H1 (cell line): ENCODE measurements around the gene ATP9B. TPM values are rescaled to one million over a fixed set of nuclear protein-coding genes. Genes with fewer than 3 reads are reported as not detected.

ENCODE experiments used
- CTCF ChIA-PET: fragments of 300-600 bp; sonication (Branson Sonifier 250); formaldehyde crosslinking; loops from one replicate; lab custom pipeline; 2021; ENCODE audit not compliant: partially characterized antibody; lab: Charles Lee
- POLR2A ChIA-PET: fragments of 300-600 bp; sonication (Branson Sonifier 250); formaldehyde crosslinking; loops from one replicate; lab custom pipeline; 2021; ENCODE audit warnings: inconsistent platforms; ENCODE audit not compliant: partially characterized antibody; lab: Charles Lee
- DNase-seq, 2 experiments: peaks; one replicate each; pipeline versions ENCODE4 v3.0.0 to v3.0.0-alpha.2; 2010 to 2022; ENCODE audit warnings: low spot score in 2 of 2, low read depth in 1 of 2, mixed read lengths in 1 of 2
- FAIRE-seq: peaks from 2 replicates; lab custom pipeline; 2011; peaks lifted over from hg19 to GRCh38; lab: Jason Lieb, UNC
- H2AFZ ChIP-seq: 2 replicates; pipeline ENCODE4 v1.8.1; 2012; ENCODE audit warnings: low read length, inconsistent platforms
- H2AK5ac ChIP-seq: 2 replicates; pipeline ENCODE4 v1.6.1; 2013; ENCODE audit warnings: low read depth, low read length
- H2BK120ac ChIP-seq: replicated peaks from 2 replicates; pipeline ENCODE3; 2013; ENCODE audit warnings: low read depth, low read length, inconsistent platforms
- H2BK12ac ChIP-seq: 2 replicates; pipeline ENCODE4 v1.6.1; 2013; ENCODE audit warnings: low read depth, low read length
- H2BK15ac ChIP-seq: 2 replicates; pipeline ENCODE4 v1.6.1; 2013; ENCODE audit warnings: low read length
- H2BK20ac ChIP-seq: 2 replicates; pipeline ENCODE4 v1.6.1; 2013; ENCODE audit warnings: low read length
- H2BK5ac ChIP-seq: 2 replicates; pipeline ENCODE4 v1.6.1; 2013; ENCODE audit warnings: low read depth, low read length
- H3K14ac ChIP-seq: 2 replicates; pipeline ENCODE4 v1.6.1; 2013; ENCODE audit warnings: inconsistent platforms; ENCODE audit not compliant: insufficient read length
- H3K18ac ChIP-seq: 2 replicates; pipeline ENCODE4 v1.6.1; 2013; ENCODE audit warnings: low read length; ENCODE audit errors: extremely low read depth
- H3K23ac ChIP-seq: 2 replicates; pipeline ENCODE4 v1.6.1; 2013; ENCODE audit warnings: inconsistent platforms; ENCODE audit not compliant: insufficient read length
- H3K23me2 ChIP-seq: 2 replicates; pipeline ENCODE4 v1.6.1; 2013; ENCODE audit warnings: low read depth, low read length
- H3K27ac ChIP-seq: 2 replicates; pipeline ENCODE4 v1.6.1; 2011; ENCODE audit warnings: low read depth, low read length, inconsistent platforms
- H3K27me3 ChIP-seq, 4 experiments: replicated peaks in 1 of 4; 1 replicate in 1 of 4; 2 replicates in 3 of 4; pipeline versions ENCODE4 v1.6.1 to v1.8.1; 2011 to 2013; ENCODE audit warnings: low read length in 3 of 4, mild to moderate bottlenecking in 3 of 4, inconsistent platforms in 2 of 4, mixed read lengths in 2 of 4, moderate library complexity in 1 of 4; ENCODE audit not compliant: control insufficient read depth in 3 of 4, insufficient read depth in 3 of 4; ENCODE audit errors: extremely low read depth in 1 of 4
- H3K36me3 ChIP-seq, 4 experiments: 2 replicates each; pipeline versions ENCODE4 v1.6.1 to v1.8.1; 2011 to 2013; ENCODE audit warnings: mild to moderate bottlenecking in 4 of 4, low read length in 3 of 4, moderate library complexity in 2 of 4, control low read depth in 1 of 4, inconsistent platforms in 1 of 4; ENCODE audit not compliant: insufficient read depth in 4 of 4, control insufficient read depth in 2 of 4
- H3K4ac ChIP-seq: replicated peaks from 2 replicates; pipeline ENCODE3; 2013; ENCODE audit warnings: low read length, low read depth, mixed read lengths, inconsistent platforms; ENCODE audit not compliant: insufficient read length
- H3K4me1 ChIP-seq, 4 experiments: replicated peaks in 1 of 4; 1 replicate in 1 of 4; 2 replicates in 3 of 4; pipeline versions ENCODE4 v1.6.1 to v1.8.1; 2011 to 2013; ENCODE audit warnings: low read length in 3 of 4, inconsistent platforms in 2 of 4, mixed read lengths in 1 of 4; ENCODE audit not compliant: insufficient read depth in 4 of 4, control insufficient read depth in 3 of 4
- H3K4me2 ChIP-seq, 2 experiments: 2 replicates each; pipeline versions ENCODE4 v1.6.1 to v1.8.1; 2011 to 2013; ENCODE audit warnings: low read depth in 2 of 2, low read length in 2 of 2, control low read depth in 1 of 2, inconsistent platforms in 1 of 2, mild to moderate bottlenecking in 1 of 2; ENCODE audit not compliant: insufficient read depth in 1 of 2
- H3K4me3 ChIP-seq, 4 experiments: fragments of 200-600, 300-600 bp in 1 of 4; sonication (generic), shearing (Covaris generic), sonication (Bioruptor Twin) in 1 of 4; 2 replicates each; pipeline versions ENCODE4 v1.5.1 to v1.8.1; 2011 to 2016; ENCODE audit warnings: low read length in 4 of 4, low read depth in 3 of 4, control low read depth in 2 of 4, inconsistent platforms in 2 of 4, mild to moderate bottlenecking in 2 of 4, mixed read lengths in 1 of 4, moderate library complexity in 1 of 4; ENCODE audit not compliant: insufficient read depth in 2 of 4; ENCODE audit errors: extremely low read depth in 1 of 4
- H3K56ac ChIP-seq: replicated peaks from 2 replicates; pipeline ENCODE3; 2013; ENCODE audit warnings: low read depth, mild to moderate bottlenecking, mixed read lengths, low read length, inconsistent platforms; ENCODE audit not compliant: insufficient read length
- H3K79me1 ChIP-seq: 2 replicates; pipeline ENCODE4 v1.6.1; 2013; ENCODE audit warnings: low read depth, low read length, control low read depth
- H3K79me2 ChIP-seq, 2 experiments: 2 replicates each; pipeline versions ENCODE4 v1.6.1 to v1.8.1; 2012 to 2013; ENCODE audit warnings: low read length in 2 of 2, mild to moderate bottlenecking in 2 of 2, inconsistent platforms in 1 of 2; ENCODE audit not compliant: insufficient read depth in 2 of 2, control insufficient read depth in 1 of 2
- H3K9ac ChIP-seq, 4 experiments: replicated peaks in 1 of 4; 1 replicate in 1 of 4; 2 replicates in 3 of 4; pipeline versions ENCODE4 v1.6.1 to v1.8.1; 2011 to 2013; ENCODE audit warnings: low read depth in 3 of 4, low read length in 3 of 4, control low read depth in 2 of 4, mild to moderate bottlenecking in 2 of 4, moderate library complexity in 2 of 4, inconsistent platforms in 1 of 4; ENCODE audit errors: extremely low read depth in 1 of 4
- H3K9me3 ChIP-seq, 2 experiments: 2 replicates each; pipeline versions ENCODE4 v1.6.1 to v1.8.1; 2012 to 2013; ENCODE audit warnings: mild to moderate bottlenecking in 2 of 2, moderate library complexity in 2 of 2, control low read depth in 1 of 2, inconsistent platforms in 1 of 2, low read depth in 1 of 2, low read length in 1 of 2, mixed read lengths in 1 of 2; ENCODE audit not compliant: insufficient read depth in 2 of 2
- H4K20me1 ChIP-seq, 2 experiments: replicated peaks in 1 of 2; 2 replicates each; pipeline versions ENCODE3 to v1.8.1; 2011 to 2013; ENCODE audit warnings: inconsistent platforms in 2 of 2, low read length in 2 of 2, mild to moderate bottlenecking in 1 of 2; ENCODE audit not compliant: insufficient read depth in 2 of 2, control insufficient read depth in 1 of 2
- H4K5ac ChIP-seq: 2 replicates; pipeline ENCODE4 v1.6.1; 2013; ENCODE audit warnings: low read length, low read depth, mixed read lengths, inconsistent platforms; ENCODE audit not compliant: insufficient read length
- H4K8ac ChIP-seq: 2 replicates; pipeline ENCODE4 v1.8.0; 2013; ENCODE audit warnings: mild to moderate bottlenecking, moderate library complexity, low read length, inconsistent platforms; ENCODE audit not compliant: insufficient read depth; ENCODE audit errors: extremely low read depth
- H4K91ac ChIP-seq: replicated peaks from 2 replicates; pipeline ENCODE3; 2013; ENCODE audit warnings: low read length, mixed read lengths, inconsistent platforms; ENCODE audit not compliant: insufficient read length
- ATF3 ChIP-seq: IDR thresholded peaks from 2 replicates; pipeline ENCODE4 v1.6.1; 2011; ENCODE audit warnings: low read depth, mild to moderate bottlenecking, low read length; ENCODE audit not compliant: insufficient read depth
- CTCF ChIP-seq, 3 experiments: IDR thresholded peaks; 1 replicate in 2 of 3; 2 replicates in 1 of 3; pipeline versions ENCODE4 v1.5.1 to v1.6.1; 2011; ENCODE audit warnings: low read length in 3 of 3, mild to moderate bottlenecking in 3 of 3, inconsistent platforms in 2 of 3, low read depth in 1 of 3, moderate library complexity in 1 of 3; ENCODE audit not compliant: insufficient read depth in 1 of 3; ENCODE audit errors: control extremely low read depth in 1 of 3
- EP300 ChIP-seq, 2 experiments: IDR thresholded peaks; 1 replicate in 1 of 2; 2 replicates in 1 of 2; pipeline ENCODE4 v1.6.1; 2011 to 2012; ENCODE audit warnings: low read depth in 2 of 2, low read length in 2 of 2, mild to moderate bottlenecking in 2 of 2, borderline replicate concordance in 1 of 2, inconsistent platforms in 1 of 2, moderate library complexity in 1 of 2
- GABPA ChIP-seq: IDR thresholded peaks from 2 replicates; pipeline ENCODE4 v1.6.1; 2011; ENCODE audit warnings: mild to moderate bottlenecking, low read length, moderate library complexity, borderline replicate concordance; ENCODE audit not compliant: insufficient read depth
- NRF1 ChIP-seq: IDR thresholded peaks from 2 replicates; pipeline ENCODE4 v1.6.1; 2011; ENCODE audit warnings: mild to moderate bottlenecking, low read depth, low read length, improper control_type of control experiment
- POU5F1 ChIP-seq: IDR thresholded peaks from 2 replicates; pipeline ENCODE4 v1.6.1; 2011; ENCODE audit warnings: low read depth, mild to moderate bottlenecking, low read length, moderate library complexity
- RNF2 ChIP-seq: fragments of 200-900, 300-1000 bp; sonication (generic); IDR thresholded peaks from 2 replicates; pipeline ENCODE4 v1.7.1; 2016; ENCODE audit warnings: borderline replicate concordance, low read depth, mild to moderate bottlenecking, antibody characterized with exemption, low read length; ENCODE audit not compliant: poor library complexity, severe bottlenecking; ENCODE audit errors: missing control alignments
- SP1 ChIP-seq: IDR thresholded peaks from 2 replicates; pipeline ENCODE4 v1.6.1; 2011; ENCODE audit warnings: low read depth, low read length
- TCF12 ChIP-seq: IDR thresholded peaks from 2 replicates; pipeline ENCODE4 v1.6.1; 2011; ENCODE audit warnings: low read depth, mild to moderate bottlenecking, low read length
- whole genome bisulfite sequencing, 2 experiments: shearing (Covaris generic) in 1 of 2; methylation state at CpG; one replicate each; pipeline versions ENCODE4 v1.1.6 to v1.1.7; 2013 to 2015; ENCODE audit warnings: low lambda C conversion rate in 2 of 2, mixed read lengths in 2 of 2, inconsistent platforms in 1 of 2, low coverage in 1 of 2, missing lambda C conversion rate in 1 of 2; ENCODE audit not compliant: insufficient replicate concordance in 2 of 2, insufficient coverage in 1 of 2, insufficient read length in 1 of 2; ENCODE audit errors: extremely low coverage in 1 of 2, missing lambda C conversion rate in 1 of 2; 5-methylcytosine and 5-hydroxymethylcytosine counted together
- polyA plus RNA-seq, 7 experiments: library from polyadenylated mRNA; depleted of rRNA in 3 of 7; stranded (reverse) in 5 of 7; unstranded in 2 of 7; fragments of >200 nt in 5 of 7; fragments of 200-250 nt in 2 of 7; gene quantifications; 1 replicate in 5 of 7; 2 replicates in 1 of 7; 4 replicates in 1 of 7; pipeline versions ENCODE4 v1.2.1 to v1.2.3, GENCODE V29; 2011 to 2013; ENCODE audit warnings: missing spikeins in 2 of 7, mixed read lengths in 2 of 7
- total RNA-seq: library from RNA; stranded (reverse); fragmentation: NEBNext Ultra II Directional; extraction: Animal tissue kit (Norgen Biotek cat#: 25700); gene quantifications from 2 replicates; pipeline ENCODE4 v1.2.1, GENCODE V29; 2021

Gene ATP9B
- total and polyA plus RNA-seq, 2 of the 8 experiments (the other 6 are each of a cell fraction or from before 2014, with no cell fraction given): 15.1 to 21.7 TPM

- Histone ChIP-seq H3K27me3 (peaks cover 0 to under 1% (median 0%) of the 10 kb centered on the region in 4 experiments; a peak in 4 of 7 replicates), H3K9ac (no peak overlapping the region), H3K4me2 (no peak overlapping the region), H3K23me2 (no peaks in the 10 kb centered on the region), H3K4me1 (peaks cover 0 to 2% (median 0%) of the 10 kb centered on the region in 4 experiments; a peak in 2 of 7 replicates), H3K56ac (no peak overlapping the region), H3K4ac (no peak overlapping the region), H4K5ac (no peak overlapping the region), H3K36me3 (no peaks in the 10 kb centered on the region), H2AFZ (no peak overlapping the region), H3K79me2 (no peaks in the 10 kb centered on the region), H2BK5ac (no peak overlapping the region), H3K9me3 (no peaks in the 10 kb centered on the region), H2BK12ac (no peak overlapping the region), H2BK120ac (no peak overlapping the region), H3K79me1 (no peaks in the 10 kb centered on the region), H2BK20ac (no peak overlapping the region), H3K14ac (no peak overlapping the region), H3K27ac (no peak overlapping the region), H2BK15ac (no peak overlapping the region), H3K4me3 (no peak overlapping the region), H3K23ac (no peak overlapping the region), H3K18ac (no peak overlapping the region), H4K20me1 (no peaks in the 10 kb centered on the region), H4K91ac (no peak overlapping the region), H2AK5ac (no peak overlapping the region), H4K8ac (no peak overlapping the region)
- ChIA-PET CTCF (interaction anchor here (2.4 to 9.7 kb wide), 2 partner anchors 145 to 259 kb away, joined by 9 to 124 read pairs; no protein-coding TSS in a partner anchor), POLR2A (no interaction called here)
- WGBS, 2 experiments: 90% methylated on average over 20 of the region's 21 CpGs; no CpG with 5 or more reads in 1 of the 2 experiments
- DNase-seq (no peak), FAIRE-seq (no peak)
- no peak for TF ChIP-seq ATF3
- no peak for TF ChIP-seq SP1
- TF ChIP-seq GABPA: no peak
- no peak for TF ChIP-seq POU5F1
- TF ChIP-seq TCF12: no peak
- no peak for TF ChIP-seq NRF1
- TF ChIP-seq CTCF (IDR thresholded peaks at IDR 0.05; ENCODE audit: control extremely low read depth in 1 of 3, insufficient read depth in 1 of 3, low read depth in 1 of 3, low read length in 3 of 3): no peak
- no peak for TF ChIP-seq RNF2
- no peak for TF ChIP-seq EP300 (IDR thresholded peaks at IDR 0.05; ENCODE audit: borderline replicate concordance in 1 of 2, low read depth in 2 of 2, low read length in 2 of 2)
Measured at GRCh38 chr18:79385708-79386341, 316.6 kb downstream of the ATP9B start.
